T-helper 17 cell (primary cell): Measurements from ENCODE around the gene UBL4A. TPM values are rescaled to one million over a fixed set of nuclear protein-coding genes. Genes with fewer than 3 reads are reported as not detected.

Experiments
- ATAC-seq: fragments of 150-1000 bp; cut with Tn5 transposase; 2 replicates; pipeline ENCODE4 v1.10.0; 2021; ENCODE audit warnings: mild to moderate bottlenecking, moderate library complexity
- DNase-seq, 3 donors: peaks; one replicate each; pipeline versions ENCODE4 v3.0.0 to v3.0.0-alpha.2; 2020 to 2021
- H3K9me3 ChIP-seq: one replicate; pipeline ENCODE4 v1.7.0; 2013; ENCODE audit warnings: low read length, mild to moderate bottlenecking; ENCODE audit not compliant: control insufficient read depth, poor library complexity, severe bottlenecking
- H3K27ac Mint-ChIP-seq: one replicate; pipeline ENCODE4 v1.8.0; 2022; ENCODE audit warnings: mild to moderate bottlenecking, moderate library complexity, mixed read lengths
- H3K27me3 Mint-ChIP-seq: one replicate; pipeline ENCODE4 v1.8.0; 2022; ENCODE audit warnings: mixed read lengths
- H3K36me3 Mint-ChIP-seq: one replicate; pipeline ENCODE4 v1.8.0; 2022; ENCODE audit warnings: low read depth, mixed read lengths
- H3K4me1 Mint-ChIP-seq: one replicate; pipeline ENCODE4 v1.8.0; 2022; ENCODE audit warnings: mild to moderate bottlenecking, mixed read lengths
- H3K4me3 Mint-ChIP-seq: one replicate; pipeline ENCODE4 v1.8.0; 2022; ENCODE audit warnings: mild to moderate bottlenecking, moderate library complexity, mixed read lengths
- total RNA-seq, 4 donors: library from RNA in 2 of 4; stranded (reverse) in 2 of 4; gene quantifications; one replicate each; pipeline ENCODE4 v1.2.3 and lab custom pipeline; 2022 to 2026

The UBL4A gene
- total RNA-seq, result 10 to 100 TPM; 15.2 to 30.6 TPM
- 18.7 to 65.6 reads per million in 2 donors for total RNA-seq (lab: John Stamatoyannopoulos, UW)

- ATAC-seq, result peak; percentile 24
- H3K9me3 ChIP-seq, result no peaks in the 10 kb centered on the region
- peaks cover 2% of the 10 kb centered on the region for H3K36me3 Mint-ChIP-seq
- H3K4me3 Mint-ChIP-seq, result peak within 1 kb of the TSS; percentile 87
- peaks cover 17% of the 10 kb centered on the region for H3K4me1 Mint-ChIP-seq
- DNase-seq, result peak; percentile 26 to 61 (median 52)
- H3K27me3 Mint-ChIP-seq, result no peaks in the 10 kb centered on the region
- no peak within 1 kb of the TSS for H3K27ac Mint-ChIP-seq
Observed at GRCh38 chrX:154486396-154487207, at the start of gene UBL4A. Gene UBL4A, minus strand, starts transcription at chrX:154486615. Its CDS starts 31 bp downstream, at chrX:154486584.

GRCh38 chrX:154535892-154536291, 49.5 kb upstream of the UBL4A start:
- no peak overlapping the region for H3K4me3 Mint-ChIP-seq
- ATAC-seq, result no peak
- no peaks in the 10 kb centered on the region for H3K27me3 Mint-ChIP-seq
- no peaks in the 10 kb centered on the region for H3K36me3 Mint-ChIP-seq
- H3K27ac Mint-ChIP-seq, result no peak overlapping the region
- no peak for DNase-seq
- H3K9me3 ChIP-seq, result no peaks in the 10 kb centered on the region
- peaks cover 3% of the 10 kb centered on the region for H3K4me1 Mint-ChIP-seq

GRCh38 chrX:154534526-154535322, 48.3 kb upstream of the UBL4A start:
- no peaks in the 10 kb centered on the region for H3K9me3 ChIP-seq
- H3K27ac Mint-ChIP-seq, result peak overlapping the region; percentile 65
- no peaks in the 10 kb centered on the region for H3K27me3 Mint-ChIP-seq
- peaks cover 3% of the 10 kb centered on the region for H3K4me1 Mint-ChIP-seq
- H3K36me3 Mint-ChIP-seq, result no peaks in the 10 kb centered on the region
- no peak overlapping the region for H3K4me3 Mint-ChIP-seq
- DNase-seq (peak; percentile 75 to 81 (median 79)), ATAC-seq (peak; percentile 98)

GRCh38 chrX:154532690-154533089, 46.3 kb upstream of the UBL4A start:
- no peak for ATAC-seq
- no peaks in the 10 kb centered on the region for H3K9me3 ChIP-seq
- no peak overlapping the region for H3K27ac Mint-ChIP-seq
- no peak overlapping the region for H3K4me3 Mint-ChIP-seq
- H3K27me3 Mint-ChIP-seq, result no peaks in the 10 kb centered on the region
- H3K4me1 Mint-ChIP-seq, result peaks cover 3% of the 10 kb centered on the region
- DNase-seq, result no peak
- no peaks in the 10 kb centered on the region for H3K36me3 Mint-ChIP-seq

- no peak overlapping the region for H3K4me3 Mint-ChIP-seq
- ATAC-seq, result no peak
- H3K27ac Mint-ChIP-seq, result no peak overlapping the region
- H3K36me3 Mint-ChIP-seq, result no peaks in the 10 kb centered on the region
- no peak for DNase-seq
- H3K4me1 Mint-ChIP-seq, result peaks cover 7% of the 10 kb centered on the region
- no peaks in the 10 kb centered on the region for H3K9me3 ChIP-seq
- H3K27me3 Mint-ChIP-seq, result no peaks in the 10 kb centered on the region
Observed at GRCh38 chrX:154531626-154532025, 45.2 kb upstream of the UBL4A start.

- DNase-seq (no peak), ATAC-seq (no peak)
- H3K36me3 Mint-ChIP-seq, result no peaks in the 10 kb centered on the region
- H3K4me3 Mint-ChIP-seq, result no peak overlapping the region
- H3K27ac Mint-ChIP-seq, result peak overlapping the region; percentile 43
- H3K4me1 Mint-ChIP-seq, result peaks cover 14% of the 10 kb centered on the region
- no peaks in the 10 kb centered on the region for H3K9me3 ChIP-seq
- no peaks in the 10 kb centered on the region for H3K27me3 Mint-ChIP-seq
Observed at GRCh38 chrX:154530286-154530685, 43.9 kb upstream of the UBL4A start.

DNA sequence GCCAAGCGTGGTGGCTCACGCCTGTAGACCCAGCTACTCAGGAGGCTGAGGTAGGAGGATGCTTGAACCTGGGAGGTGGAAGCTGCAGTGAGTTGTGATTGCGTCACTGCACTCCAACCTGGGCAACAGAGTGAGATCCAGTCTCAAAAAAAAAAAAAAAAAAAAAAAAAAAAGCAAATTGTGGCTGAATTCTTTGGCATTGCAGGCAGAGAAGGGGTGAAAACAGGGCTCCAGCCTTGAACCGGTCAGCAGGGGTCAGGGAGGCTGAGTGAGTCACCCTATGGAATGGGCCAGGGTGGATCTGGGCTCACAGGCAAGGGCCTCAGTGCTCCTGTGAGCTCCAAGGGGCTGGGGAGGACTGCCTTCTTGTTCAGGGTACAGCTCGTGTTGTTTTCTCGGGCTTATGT, 42.8 kb upstream of the UBL4A start:
- DNase-seq (no peak), ATAC-seq (no peak)
- Mint-ChIP-seq H3K27me3 (no peaks in the 10 kb centered on the region), H3K4me1 (peaks cover 12% of the 10 kb centered on the region), H3K27ac (no peak overlapping the region), H3K4me3 (no peak overlapping the region), H3K36me3 (no peaks in the 10 kb centered on the region)
- H3K9me3 ChIP-seq, result no peaks in the 10 kb centered on the region

DNA sequence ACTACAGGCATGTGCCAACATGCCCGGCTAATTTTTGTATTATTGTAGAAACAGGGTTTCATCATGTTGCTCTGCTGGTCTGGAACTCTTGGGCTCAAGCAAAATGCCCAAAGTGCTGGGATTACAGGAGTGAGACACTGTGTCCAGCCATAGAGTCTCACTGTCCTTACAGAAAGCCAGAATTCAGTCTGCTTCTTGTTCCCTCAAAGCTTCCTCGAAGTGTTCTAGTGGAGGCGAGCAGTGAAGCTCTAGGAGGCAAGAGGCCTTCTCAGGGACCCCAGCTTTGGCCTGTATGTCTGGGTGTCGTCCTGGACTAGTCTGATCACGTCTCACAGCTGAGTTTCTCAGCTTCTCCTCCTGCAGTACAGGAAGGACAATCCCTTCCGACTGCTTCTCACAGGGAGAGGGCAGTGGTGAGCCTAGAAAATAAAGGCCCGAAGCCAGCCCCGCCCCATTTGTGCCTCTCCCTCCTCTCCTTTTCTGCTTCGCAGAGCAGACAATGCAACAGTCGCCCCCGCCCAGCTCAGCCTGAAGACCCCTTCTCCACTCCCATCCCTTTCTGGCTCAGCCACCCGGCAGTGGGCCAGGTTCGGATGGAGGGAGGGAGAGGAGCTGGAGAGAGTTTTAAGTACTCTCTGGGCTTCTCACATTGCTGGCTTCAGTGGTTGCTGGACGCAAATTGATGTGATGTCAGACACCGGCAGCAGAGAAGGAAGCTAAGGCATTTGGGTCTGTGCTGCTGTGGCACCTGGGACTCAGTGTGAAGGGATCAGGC, 40.7 kb upstream of the UBL4A start:
- no peaks in the 10 kb centered on the region for H3K27me3 Mint-ChIP-seq
- H3K4me3 Mint-ChIP-seq, result peak overlapping the region; percentile 57
- no peak overlapping the region for H3K27ac Mint-ChIP-seq

DNA sequence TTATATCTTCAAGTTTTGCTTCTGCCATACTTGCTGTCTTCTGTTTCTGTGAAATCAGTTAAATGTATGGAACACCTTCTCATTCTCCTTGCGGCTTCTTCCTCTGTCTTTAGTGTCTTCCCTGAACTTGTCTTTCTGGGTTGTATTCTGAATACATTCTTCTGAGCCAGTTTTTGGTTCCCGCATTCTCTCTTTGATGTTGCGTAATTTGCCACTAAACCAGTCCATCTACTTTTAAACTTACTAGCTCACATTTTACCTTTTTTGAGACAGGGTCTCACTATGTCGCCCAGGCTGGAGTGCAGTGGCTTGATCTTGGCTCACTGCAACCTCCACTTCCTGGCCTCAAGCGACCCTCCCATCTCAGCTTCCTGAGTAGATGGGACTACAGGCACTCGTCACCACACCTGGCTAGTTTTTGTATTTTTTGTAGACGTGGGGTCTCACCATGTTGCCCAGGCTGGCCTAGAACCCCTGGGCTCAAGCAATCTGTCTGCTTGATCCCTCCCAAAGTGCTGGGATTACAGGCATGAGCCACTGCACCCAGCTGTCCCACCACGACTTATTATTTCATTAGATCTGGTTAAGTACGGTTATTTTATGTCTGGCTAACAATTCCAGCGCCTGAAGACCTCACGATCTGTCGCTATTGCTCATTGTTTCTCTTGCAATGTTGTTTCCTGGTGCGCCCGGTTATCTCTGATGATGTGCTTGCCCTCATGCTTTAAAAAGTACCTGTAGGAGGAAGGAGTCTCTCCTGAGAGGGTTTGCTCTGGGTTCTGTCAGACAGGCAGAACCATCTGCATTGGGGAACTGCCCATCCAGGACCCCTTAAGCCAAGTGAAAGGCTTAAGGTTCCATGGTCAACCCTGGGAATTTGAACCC, 39.4 kb upstream of the UBL4A start:
- H3K27ac Mint-ChIP-seq, result peak overlapping the region; percentile 56
- no peak for DNase-seq
- H3K9me3 ChIP-seq, result no peaks in the 10 kb centered on the region
- H3K4me1 Mint-ChIP-seq, result peaks cover 12% of the 10 kb centered on the region
- H3K27me3 Mint-ChIP-seq, result no peaks in the 10 kb centered on the region
- no peak for ATAC-seq
- H3K4me3 Mint-ChIP-seq, result peak overlapping the region; percentile 55
- no peaks in the 10 kb centered on the region for H3K36me3 Mint-ChIP-seq

More for the DNA sequence above, 40.7 kb upstream of the UBL4A start:
- DNase-seq (peak in 1 of 3 donors; percentile 32), ATAC-seq (peak; percentile 91)
- no peaks in the 10 kb centered on the region for H3K9me3 ChIP-seq
- Mint-ChIP-seq H3K4me1 (peaks cover 12% of the 10 kb centered on the region), H3K36me3 (no peaks in the 10 kb centered on the region)

- Mint-ChIP-seq H3K4me1 (peaks cover 10% of the 10 kb centered on the region), H3K27ac (no peak overlapping the region), H3K4me3 (no peak overlapping the region), H3K27me3 (no peaks in the 10 kb centered on the region), H3K36me3 (no peaks in the 10 kb centered on the region)
- ATAC-seq (no peak), DNase-seq (no peak)
- H3K9me3 ChIP-seq, result no peaks in the 10 kb centered on the region
Observed at GRCh38 chrX:154519389-154519788, 33.0 kb upstream of the UBL4A start.

GRCh38 chrX:154517101-154517781, 30.8 kb upstream of the UBL4A start:
- peak overlapping the region; percentile 41 for H3K4me3 Mint-ChIP-seq
- H3K4me1 Mint-ChIP-seq, result peaks cover 15% of the 10 kb centered on the region
- H3K9me3 ChIP-seq, result no peaks in the 10 kb centered on the region
- ATAC-seq (no peak), DNase-seq (no peak)
- no peaks in the 10 kb centered on the region for H3K36me3 Mint-ChIP-seq
- no peak overlapping the region for H3K27ac Mint-ChIP-seq
- H3K27me3 Mint-ChIP-seq, result no peaks in the 10 kb centered on the region

DNA sequence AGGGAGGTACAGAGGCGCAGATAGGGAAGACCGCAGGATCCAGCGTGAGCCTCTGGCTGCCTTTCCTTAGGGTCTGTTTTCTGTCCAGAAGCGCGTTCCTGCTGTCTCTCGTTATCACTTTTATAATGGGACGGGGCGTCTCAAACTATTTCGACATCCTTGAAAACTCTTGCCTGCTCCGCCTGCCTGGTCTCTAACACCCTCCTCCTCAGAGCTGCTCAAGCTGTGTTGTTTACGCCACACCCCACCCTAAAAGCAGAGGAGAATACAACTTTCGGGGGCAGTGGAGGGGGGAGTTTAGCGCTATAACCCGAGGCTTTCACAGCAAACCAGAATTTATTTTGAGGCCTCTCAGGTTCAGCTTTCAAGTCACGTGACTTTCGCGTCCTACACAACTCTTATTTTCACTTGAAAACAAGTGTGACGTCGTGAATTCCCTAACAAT, 30.3 kb upstream of the UBL4A start:
- no peaks in the 10 kb centered on the region for H3K27me3 Mint-ChIP-seq
- peak overlapping the region; percentile 88 for H3K4me3 Mint-ChIP-seq
- H3K4me1 Mint-ChIP-seq, result peaks cover 15% of the 10 kb centered on the region
- DNase-seq (no peak), ATAC-seq (peak; percentile 22)
- peak overlapping the region; percentile 61 for H3K27ac Mint-ChIP-seq
- H3K9me3 ChIP-seq, result no peaks in the 10 kb centered on the region
- H3K36me3 Mint-ChIP-seq, result no peaks in the 10 kb centered on the region
